GM12873 (cell line): ENCODE results near the gene C17orf75.

Experiments
- TF ChIP-seq, protein P1 (sequence below): IDR thresholded peaks from 2 replicates; pipeline ENCODE4 v1.5.1; 2012; ENCODE audit warnings: low read depth, mild to moderate bottlenecking, moderate library complexity, low read length, control low read depth; ENCODE audit not compliant: insufficient read depth; ENCODE audit errors: missing control alignments

C17orf75 gene

GRCh38 chr17:32311028-32311536 is 30.9 kb downstream of the C17orf75 start:
- TF ChIP-seq, protein P1, sequence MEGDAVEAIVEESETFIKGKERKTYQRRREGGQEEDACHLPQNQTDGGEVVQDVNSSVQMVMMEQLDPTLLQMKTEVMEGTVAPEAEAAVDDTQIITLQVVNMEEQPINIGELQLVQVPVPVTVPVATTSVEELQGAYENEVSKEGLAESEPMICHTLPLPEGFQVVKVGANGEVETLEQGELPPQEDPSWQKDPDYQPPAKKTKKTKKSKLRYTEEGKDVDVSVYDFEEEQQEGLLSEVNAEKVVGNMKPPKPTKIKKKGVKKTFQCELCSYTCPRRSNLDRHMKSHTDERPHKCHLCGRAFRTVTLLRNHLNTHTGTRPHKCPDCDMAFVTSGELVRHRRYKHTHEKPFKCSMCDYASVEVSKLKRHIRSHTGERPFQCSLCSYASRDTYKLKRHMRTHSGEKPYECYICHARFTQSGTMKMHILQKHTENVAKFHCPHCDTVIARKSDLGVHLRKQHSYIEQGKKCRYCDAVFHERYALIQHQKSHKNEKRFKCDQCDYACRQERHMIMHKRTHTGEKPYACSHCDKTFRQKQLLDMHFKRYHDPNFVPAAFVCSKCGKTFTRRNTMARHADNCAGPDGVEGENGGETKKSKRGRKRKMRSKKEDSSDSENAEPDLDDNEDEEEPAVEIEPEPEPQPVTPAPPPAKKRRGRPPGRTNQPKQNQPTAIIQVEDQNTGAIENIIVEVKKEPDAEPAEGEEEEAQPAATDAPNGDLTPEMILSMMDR = no peak

DNA sequence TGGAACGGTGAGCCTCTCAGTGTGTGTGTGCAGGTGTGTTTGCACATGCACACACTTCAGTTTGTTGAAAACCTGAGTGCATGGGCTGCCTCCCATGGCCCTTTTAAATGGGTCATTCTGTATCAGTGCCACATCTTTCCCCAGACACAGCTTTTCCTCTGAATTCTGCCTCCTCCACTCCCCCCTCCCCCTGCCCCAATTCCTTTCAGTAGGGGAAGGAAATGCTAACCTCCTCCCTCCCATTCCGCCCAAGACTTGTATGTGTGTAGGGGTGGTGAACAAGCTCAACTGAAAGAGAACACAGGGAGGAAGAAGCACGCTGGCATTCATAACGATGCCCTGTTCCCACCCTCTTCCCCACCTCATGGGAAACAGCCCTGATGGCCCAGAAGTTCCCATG is 34.3 kb downstream of the C17orf75 start:
- TF ChIP-seq, protein P1 = no peak

DNA sequence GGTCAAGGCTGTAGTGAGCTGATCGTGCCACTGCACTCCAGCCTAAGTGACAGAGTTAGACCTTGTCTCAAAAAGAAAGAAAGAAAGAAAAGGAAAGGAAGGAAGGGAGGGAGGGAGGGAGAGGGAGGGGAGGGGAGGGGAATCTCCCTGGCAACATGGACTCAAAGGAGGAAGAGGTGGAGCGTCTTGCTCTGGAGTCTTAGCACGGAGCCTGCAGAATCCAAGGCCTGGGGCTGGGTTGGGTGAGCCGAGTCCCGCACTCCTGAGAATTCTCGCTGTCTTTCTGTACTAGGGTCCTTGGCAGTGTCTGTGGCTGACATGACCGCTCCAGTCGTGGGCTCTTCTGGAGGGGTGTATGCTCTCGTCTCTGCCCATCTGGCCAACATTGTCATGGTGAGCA is 36.9 kb downstream of the C17orf75 start:
- TF ChIP-seq, protein P1 = no peak

DNA sequence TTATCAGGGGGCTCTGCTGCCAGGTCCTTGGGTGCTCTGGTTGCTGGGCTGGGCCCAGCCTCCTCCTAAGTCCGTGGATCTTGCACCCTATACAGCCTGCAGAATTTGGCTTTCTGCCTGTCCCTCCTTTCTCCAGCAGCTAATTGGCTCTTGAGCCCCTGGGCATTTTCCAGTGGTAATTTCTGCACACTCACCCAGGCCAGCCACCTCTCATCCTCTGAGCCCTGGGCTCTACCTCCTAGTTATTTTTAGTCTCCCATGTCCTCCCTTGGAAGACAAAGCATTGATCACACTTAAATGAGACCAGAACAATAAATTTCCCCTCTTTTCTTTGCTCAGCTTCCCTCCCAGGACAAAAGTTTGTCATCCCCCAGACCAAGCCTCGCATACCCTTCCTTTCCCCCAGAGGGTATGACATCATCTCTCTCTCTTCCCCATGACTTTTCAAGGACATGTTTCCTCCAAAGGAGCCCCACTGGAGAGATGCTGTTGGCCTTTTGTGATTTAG is 38.1 kb downstream of the C17orf75 start:
- TF ChIP-seq, protein P1 = no peak

DNA sequence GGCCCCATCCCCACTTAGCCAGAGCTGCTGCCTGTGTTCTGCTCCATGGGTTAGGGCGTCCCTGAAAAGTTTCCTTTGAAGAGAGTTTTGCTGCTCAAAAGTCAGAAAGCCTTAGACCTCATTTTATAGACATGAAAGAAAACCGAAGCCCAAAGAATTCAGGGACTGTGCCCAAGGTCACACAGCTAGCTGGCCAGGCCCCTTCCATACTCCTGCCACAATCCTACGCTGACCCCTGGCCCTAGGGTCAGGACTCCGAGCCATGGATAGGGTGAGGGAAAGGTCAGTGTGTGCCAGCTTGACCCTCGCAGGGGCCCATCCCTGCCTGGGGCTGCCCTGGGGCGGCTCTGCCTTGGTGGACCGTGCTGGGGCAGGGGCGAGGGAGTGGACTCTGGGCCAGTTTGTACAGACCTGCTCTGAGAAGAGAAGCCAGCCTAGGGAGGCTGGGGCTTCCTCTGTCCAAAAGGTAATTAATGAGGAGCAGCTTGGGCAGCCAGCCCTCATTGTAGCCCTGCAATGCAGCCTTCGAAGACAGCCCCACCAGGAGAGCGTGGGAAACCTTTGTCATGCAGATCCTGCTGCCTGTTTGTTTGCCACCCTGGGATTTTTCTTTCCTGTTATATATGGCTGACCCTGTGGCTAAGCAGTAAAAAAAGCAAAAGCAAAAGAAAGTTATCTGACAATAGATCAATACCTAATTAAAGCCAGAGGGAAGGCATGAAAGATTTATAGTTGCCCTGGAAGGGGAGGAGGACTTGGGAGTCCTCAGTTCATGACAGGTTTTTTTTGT is 38.9 kb downstream of the C17orf75 start:
- TF ChIP-seq, protein P1 = no peak

DNA sequence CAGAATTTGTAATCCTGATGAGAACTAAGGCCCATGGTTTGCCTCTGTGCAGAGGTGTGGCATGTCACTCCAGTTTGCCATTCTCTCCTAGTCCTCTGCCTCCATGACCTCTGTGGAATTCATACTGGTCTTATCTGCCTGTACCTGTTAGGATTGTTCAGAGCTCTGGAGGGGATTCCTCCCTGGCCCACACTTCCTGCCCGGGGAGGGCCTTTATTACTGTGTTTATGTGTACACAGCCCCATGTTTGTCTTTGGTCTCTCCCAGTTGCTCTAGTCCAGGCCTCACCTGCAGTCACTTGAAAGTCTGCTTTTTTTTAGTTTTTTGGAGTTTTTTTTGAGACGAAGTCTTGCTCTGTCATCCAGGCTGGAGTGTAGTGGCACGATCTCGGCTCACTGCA is 39.9 kb downstream of the C17orf75 start:
- TF ChIP-seq, protein P1 = no peak

- TF ChIP-seq, protein P1 = no peak
Measured at GRCh38 chr17:32299580-32300164, 42.3 kb downstream of the C17orf75 start.
